ENCODE data around the gene CATSPER1. TPM values are rescaled to one million over a fixed set of nuclear protein-coding genes. Genes with fewer than 3 reads are reported as not detected.

Gene CATSPER1
- total RNA-seq, 1 donor from 2014 or later = 0.48 TPM

- DNase-seq (ENCODE audit: low spot score) = no peak
Observed at GRCh38 chr11:65973439-65974110, 52.7 kb downstream of the CATSPER1 start.

GRCh38 chr11:65972116-65972515 is 54.2 kb downstream of the CATSPER1 start:
- no peak for DNase-seq (ENCODE audit: low spot score)

- no peak for DNase-seq (ENCODE audit: low spot score)
Observed at GRCh38 chr11:65968600-65969482, 57.4 kb downstream of the CATSPER1 start.

- DNase-seq (ENCODE audit: low spot score) = no peak
Observed at GRCh38 chr11:65967329-65967934, 58.8 kb downstream of the CATSPER1 start.

Other genes with a start within 250 kb of the CATSPER1 start
- 9.6 TPM for gene AP5B1, start 245.5 kb downstream of the CATSPER1 start, total RNA-seq (ENCODE audit: insufficient read depth, low replicate concordance)
- 1.4 TPM for gene OVOL1, start 239.4 kb downstream of the CATSPER1 start, total RNA-seq (ENCODE audit: insufficient read depth, low replicate concordance)
- gene SNX32, start 192.5 kb downstream of the CATSPER1 start, total RNA-seq (ENCODE audit: insufficient read depth, low replicate concordance) = 1.9 TPM
- gene CFL1, start 168.3 kb downstream of the CATSPER1 start, total RNA-seq (ENCODE audit: insufficient read depth, low replicate concordance) = 353 TPM
- 38.3 TPM for gene MUS81, start 166.0 kb downstream of the CATSPER1 start, total RNA-seq (ENCODE audit: insufficient read depth, low replicate concordance)
- 85.5 TPM for gene EFEMP2, start 153.7 kb downstream of the CATSPER1 start, total RNA-seq (ENCODE audit: insufficient read depth, low replicate concordance)
- not detected for gene CTSW, start 146.6 kb downstream of the CATSPER1 start, total RNA-seq (ENCODE audit: insufficient read depth, low replicate concordance)
- gene FIBP, start 138.0 kb downstream of the CATSPER1 start, total RNA-seq (ENCODE audit: insufficient read depth, low replicate concordance) = 103 TPM
- 8.4 TPM for gene CCDC85B, start 135.8 kb downstream of the CATSPER1 start, total RNA-seq (ENCODE audit: insufficient read depth, low replicate concordance)
- not detected for gene FOSL1, start 126.1 kb downstream of the CATSPER1 start, total RNA-seq (ENCODE audit: insufficient read depth, low replicate concordance)
- 15.9 TPM for gene C11orf68, start 107.4 kb downstream of the CATSPER1 start, total RNA-seq (ENCODE audit: insufficient read depth, low replicate concordance)
- gene DRAP1, start 107.1 kb downstream of the CATSPER1 start, total RNA-seq (ENCODE audit: insufficient read depth, low replicate concordance) = 69.6 TPM
- gene TSGA10IP, start 81.0 kb downstream of the CATSPER1 start, total RNA-seq (ENCODE audit: insufficient read depth, low replicate concordance) = not detected
- 38.0 TPM for gene SART1, start 64.7 kb downstream of the CATSPER1 start, total RNA-seq (ENCODE audit: insufficient read depth, low replicate concordance)
- 16.1 TPM for gene EIF1AD, start 24.3 kb downstream of the CATSPER1 start, total RNA-seq (ENCODE audit: insufficient read depth, low replicate concordance)
- 31.3 TPM for gene BANF1, start 24.0 kb downstream of the CATSPER1 start, total RNA-seq (ENCODE audit: insufficient read depth, low replicate concordance)
- gene CST6, start 14.5 kb downstream of the CATSPER1 start, total RNA-seq (ENCODE audit: insufficient read depth, low replicate concordance) = 4.6 TPM
- 2.9 TPM for gene GAL3ST3, start 22.7 kb upstream of the CATSPER1 start, total RNA-seq (ENCODE audit: insufficient read depth, low replicate concordance)
- 86.2 TPM for gene SF3B2, start 25.9 kb upstream of the CATSPER1 start, total RNA-seq (ENCODE audit: insufficient read depth, low replicate concordance)
- 42.6 TPM for gene PACS1, start 43.8 kb upstream of the CATSPER1 start, total RNA-seq (ENCODE audit: insufficient read depth, low replicate concordance)
- 20.0 TPM for gene KLC2, start 231.2 kb upstream of the CATSPER1 start, total RNA-seq (ENCODE audit: insufficient read depth, low replicate concordance)
- gene RAB1B, start 242.2 kb upstream of the CATSPER1 start, total RNA-seq (ENCODE audit: insufficient read depth, low replicate concordance) = 34.7 TPM